HepG2 (cell line): ENCODE results near the gene C16orf95. TPM values are rescaled to one million over a fixed set of nuclear protein-coding genes. Genes with fewer than 3 reads are reported as not detected.

Source experiments
- ATAC-seq: fragments of 200-7000 bp; cut with Tn5 transposase; 3 replicates; pipeline ENCODE4 v1.9.1; 2020; ENCODE audit warnings: mild to moderate bottlenecking, moderate library complexity
- BruUV-seq: library from RNA; stranded (reverse); fragments of 400-500 nt; replicated peaks from 2 replicates; lab custom pipeline; 2021; lab: Mats Ljungman, UMichigan
- CTCF ChIA-PET: fragments of 300-600 bp; formaldehyde crosslinking; extraction: SDS; loops from one replicate; lab custom pipeline; 2021; ENCODE audit warnings: low total read pairs, inconsistent platforms, low intra/inter-chr PET ratio; lab: Yijun Ruan, JAX
- POLR2A ChIA-PET: fragments of 350-600 bp; sonication (Branson Sonifier 250); formaldehyde crosslinking; loops from one replicate; lab custom pipeline; 2020; ENCODE audit warnings: antibody characterized with exemption, inconsistent platforms; lab: Yijun Ruan, JAX
- DNase-seq: peaks from one replicate; pipeline ENCODE4 v3.0.0-alpha.2; 2015; ENCODE audit warnings: low spot score
- FAIRE-seq: peaks from 3 replicates; lab custom pipeline; 2011; peaks lifted over from hg19 to GRCh38; lab: Jason Lieb, UNC
- H2AFZ ChIP-seq: one replicate; pipeline ENCODE4 v1.6.1; 2011; ENCODE audit warnings: low read length, inconsistent platforms
- H3K27ac ChIP-seq: fragments of 300-600 bp; 3 replicates; pipeline ENCODE4 v1.8.0; 2011; ENCODE audit warnings: mixed run types, mild to moderate bottlenecking, mixed read lengths, low read length, inconsistent platforms; ENCODE audit not compliant: insufficient read depth; ENCODE audit errors: extremely low read length
- H3K27me3 ChIP-seq, 2 experiments: fragments of 200-600 bp in 1 of 2; 2 replicates in 1 of 2; 3 replicates in 1 of 2; pipeline versions ENCODE4 v1.6.0 to v1.8.0; 2011; ENCODE audit warnings: low read length in 2 of 2, mild to moderate bottlenecking in 2 of 2, moderate library complexity in 2 of 2, inconsistent platforms in 1 of 2; ENCODE audit not compliant: insufficient read depth in 2 of 2, control insufficient read depth in 1 of 2
- H3K36me3 ChIP-seq, 2 experiments: fragments of 200-600 bp in 1 of 2; replicated peaks in 1 of 2; 2 replicates in 1 of 2; 3 replicates in 1 of 2; pipeline versions ENCODE4 v1.5.1 to v1.8.0; 2011; ENCODE audit warnings: low read length in 2 of 2, inconsistent platforms in 1 of 2; ENCODE audit not compliant: insufficient read depth in 2 of 2, control insufficient read depth in 1 of 2
- H3K4me1 ChIP-seq: 2 replicates; pipeline ENCODE4 v1.5.1; 2012; ENCODE audit warnings: low read length, inconsistent platforms; ENCODE audit not compliant: insufficient read depth
- H3K4me2 ChIP-seq: 2 replicates; pipeline ENCODE4 v1.6.0; 2011; ENCODE audit warnings: low read depth, low read length, inconsistent platforms
- H3K4me3 ChIP-seq, 3 experiments: fragments of 200-600 bp in 1 of 3; sonication (generic), shearing (Covaris generic) in 1 of 3; replicated peaks in 1 of 3; 2 replicates each; pipeline ENCODE4 v1.5.1; 2011 to 2016; ENCODE audit warnings: low read length in 3 of 3, inconsistent platforms in 2 of 3, low read depth in 2 of 3, mild to moderate bottlenecking in 2 of 3, control low read depth in 1 of 3, mixed read lengths in 1 of 3; ENCODE audit not compliant: insufficient read depth in 1 of 3
- H3K79me2 ChIP-seq: one replicate; pipeline ENCODE4 v1.6.1; 2011; ENCODE audit warnings: low read length, inconsistent platforms; ENCODE audit not compliant: insufficient read depth
- H3K9ac ChIP-seq: 2 replicates; pipeline ENCODE4 v1.6.0; 2011; ENCODE audit warnings: mild to moderate bottlenecking, low read depth, low read length, inconsistent platforms; ENCODE audit not compliant: insufficient read depth
- H3K9me3 ChIP-seq: 2 replicates; pipeline ENCODE4 v1.5.1; 2012; ENCODE audit warnings: mild to moderate bottlenecking, low read length
- H4K20me1 ChIP-seq: 2 replicates; pipeline ENCODE4 v1.6.0; 2011; ENCODE audit warnings: inconsistent platforms, mild to moderate bottlenecking, low read length, moderate library complexity; ENCODE audit not compliant: insufficient read depth
- BCL6 ChIP-seq: IDR thresholded peaks from 2 replicates; pipeline ENCODE4 v1.6.1; 2016; ENCODE audit warnings: missing genetic modification reagents, missing compliant biosample characterization
- GPN1 ChIP-seq: sonication (generic); formaldehyde crosslinking; IDR thresholded peaks from 2 replicates; pipeline ENCODE4 v1.5.1; 2020; ENCODE audit warnings: missing genetic modification reagents, borderline replicate concordance
- MATR3 ChIP-seq: sonication (generic); formaldehyde crosslinking; IDR thresholded peaks from 2 replicates; pipeline ENCODE4 v1.4.0; 2020; ENCODE audit warnings: missing genetic modification reagents
- POLR2AphosphoS2 ChIP-seq: IDR thresholded peaks from 2 replicates; pipeline ENCODE4 v1.6.1; 2011; ENCODE audit warnings: low read depth, low read length, improper control_type of control experiment
- RORA ChIP-seq: sonication (generic); formaldehyde crosslinking; IDR thresholded peaks from 2 replicates; pipeline ENCODE4 v1.5.0; 2020; ENCODE audit warnings: mild to moderate bottlenecking, missing genetic modification reagents, moderate library complexity
- TERF1 ChIP-seq: sonication (generic); formaldehyde crosslinking; IDR thresholded peaks from 2 replicates; pipeline ENCODE4 v1.8.0; 2022; ENCODE audit warnings: mild to moderate bottlenecking, missing genetic modification reagents, moderate library complexity
- TP53 ChIP-seq: sonication (generic); formaldehyde crosslinking; conservative IDR thresholded peaks from 2 replicates; pipeline ENCODE4 v1.4.0; 2020; ENCODE audit warnings: missing genetic modification reagents
- ZFP91 ChIP-seq: sonication (generic); formaldehyde crosslinking; IDR thresholded peaks from 2 replicates; pipeline ENCODE4 v1.9.0; 2022; ENCODE audit warnings: missing genetic modification reagents, mild to moderate bottlenecking, borderline replicate concordance
- ZNF383 ChIP-seq: sonication (generic); formaldehyde crosslinking; IDR thresholded peaks from 2 replicates; pipeline ENCODE4 v1.4.0; 2020; ENCODE audit warnings: missing genetic modification reagents, mild to moderate bottlenecking, borderline replicate concordance
- ZNF451 ChIP-seq: sonication (generic); formaldehyde crosslinking; IDR thresholded peaks from 2 replicates; pipeline ENCODE4 v1.5.0; 2020; ENCODE audit warnings: mild to moderate bottlenecking, missing genetic modification reagents
- ZNF574 ChIP-seq: sonication (generic); formaldehyde crosslinking; IDR thresholded peaks from 2 replicates; pipeline ENCODE4 v1.4.0; 2020; ENCODE audit warnings: missing genetic modification reagents
- ZNF784 ChIP-seq: sonication (generic); formaldehyde crosslinking; IDR thresholded peaks from 2 replicates; pipeline ENCODE4 v1.5.1; 2020; ENCODE audit warnings: missing genetic modification reagents, mild to moderate bottlenecking, borderline replicate concordance
- ZNF850 ChIP-seq: sonication (generic); formaldehyde crosslinking; conservative IDR thresholded peaks from 2 replicates; pipeline ENCODE4 v1.9.0; 2021; ENCODE audit warnings: mild to moderate bottlenecking, missing genetic modification reagents
- WGBS: methylation state at CpG from one replicate; pipeline ENCODE4 v1.1.6; 2017; ENCODE audit warnings: low lambda C conversion rate; 5-methylcytosine and 5-hydroxymethylcytosine counted together
- in situ Hi-C: cut with HindIII; loops from 2 replicates; pipeline ENCODE4 v1.10.0; 2017; ENCODE audit warnings: low pct_unique_long_range_greater_than_20kb; ENCODE audit not compliant: extremely low pct_ligation_motif_present
- intact Hi-C: fragments of 100-400 bp; cut with micrococcal nuclease; formaldehyde crosslinking; loops from one replicate; pipeline ENCODE4 v1.10.0; 2022; ENCODE audit not compliant: unreplicated experiment
- polyA plus RNA-seq, 8 experiments: library from polyadenylated mRNA; depleted of rRNA in 3 of 8; stranded (reverse) in 7 of 8; unstranded in 1 of 8; fragments of >200 nt; fragmentation: Illumina TruSeq in 4 of 8; extraction: Trizol in 4 of 8; gene quantifications; 2 replicates each; pipeline versions ENCODE4 v1.2.1 to v1.2.3, GENCODE V29; 2011 to 2016; ENCODE audit warnings: low read depth in 4 of 8, missing spikeins in 1 of 8, mixed read lengths in 1 of 8; ENCODE audit not compliant: insufficient read depth in 1 of 8
- total RNA-seq, 5 experiments: library from RNA; depleted of rRNA; stranded (reverse); fragments of >200 nt; fragmentation: Illumina TruSeq; extraction: Trizol; gene quantifications; 2 replicates each; pipeline ENCODE4 v1.2.3, GENCODE V29; 2016; ENCODE audit warnings: low read depth in 1 of 5

The C16orf95 gene
- total and polyA plus RNA-seq, 2 of the 13 experiments (the other 11 are each of a cell fraction or from before 2014, with no cell fraction given), result 2.8 to 8.6 TPM

- H3K4me1 ChIP-seq, result peaks cover 25% of the 10 kb centered on the region
- peak overlapping the region; percentile 91 for H3K4me2 ChIP-seq
- in situ Hi-C loops, result no loop called here
- no peaks in the 10 kb centered on the region for H4K20me1 ChIP-seq
- WGBS, result 99% methylated on average over 4 of the region's 4 CpGs
- no peaks in the 10 kb centered on the region for H3K9me3 ChIP-seq
- H3K4me3 ChIP-seq, result peak overlapping the region; percentile 81 to 98 (median 93); a peak in 5 of 6 replicates
- no TSS peak for BruUV-seq
- no peak for FAIRE-seq
- H3K27ac ChIP-seq, result peak overlapping the region; percentile 91
- peak overlapping the region; percentile 97 for H3K9ac ChIP-seq
- no peaks in the 10 kb centered on the region; a peak in 1 of 5 replicates for H3K27me3 ChIP-seq
- H3K36me3 ChIP-seq, result no peaks in the 10 kb centered on the region
- H3K79me2 ChIP-seq, result peaks cover 17% of the 10 kb centered on the region
- POLR2A ChIA-PET, result interaction anchor here (0.7 to 4.4 kb wide), 8 partner anchors 8 to 104 kb away, joined by 3 to 85 read pairs (median 5); partner anchors contain the start of gene FBXO31
- ATAC-seq, result no peak
- intact Hi-C loops, result loop anchor here (2.0 to 5.0 kb wide), 2 partner anchors 41 to 68 kb away; no protein-coding TSS in a partner anchor
- no peak overlapping the region for H2AFZ ChIP-seq
- CTCF ChIA-PET, result interaction anchor here (1.8 kb wide), 1 partner anchor 78 kb away, joined by 9 read pairs; no protein-coding TSS in a partner anchor
- DNase-seq, result no peak
- TF ChIP-seq GPN1 (CRISPR knock-in tag) (no peak), ZNF784 (CRISPR knock-in tag) (no peak), MATR3 (CRISPR knock-in tag) (no peak), POLR2AphosphoS2 (no peak), ZNF574 (CRISPR knock-in tag) (no peak), TERF1 (CRISPR knock-in tag) (no peak), ZNF451 (CRISPR knock-in tag) (no peak), BCL6 (CRISPR knock-in tag) (no peak), ZFP91 (CRISPR knock-in tag) (no peak), TP53 (no peak), ZNF850 (peak; percentile 7; the same call in 1 of the 2 replicates), ZNF383 (CRISPR knock-in tag) (no peak), RORA (no peak)
These were observed 706 bp downstream of the C16orf95 start for GRCh38 chr16:87316450-87316922.
